Measurements from ENCODE around the gene OSBPL3. TPM values are rescaled to one million over a fixed set of nuclear protein-coding genes. Genes with fewer than 3 reads are reported as not detected.

OSBPL3 gene
- total and polyA plus RNA-seq, 2 donors (not counting 3 experiments of a cell fraction or from before 2014, with no cell fraction given) = 7.5 to 27.1 TPM

GRCh38 chr7:24801883-24802282, 178.1 kb downstream of the OSBPL3 start:
- dilution Hi-C loops (cut with MboI; ENCODE audit: extremely low pct_ligation_motif_present, low sequenced_read_pairs) = no loop called here
- TF ChIP-seq GATA2 (IDR thresholded peaks at IDR 0.05; ENCODE audit: insufficient read depth, insufficient read length, low read depth, low read length) = no peak
- no peak for TF ChIP-seq MYC (IDR thresholded peaks at IDR 0.05; ENCODE audit: low read depth, low read length)
- TF ChIP-seq CTCF (IDR thresholded peaks at IDR 0.05; ENCODE audit: extremely low read depth in 1 of 2, insufficient read depth in 1 of 2, low read depth in 1 of 2, low read length in 2 of 2) = no peak
- no peak for TF ChIP-seq POLR2A (IDR thresholded peaks at IDR 0.05; ENCODE audit: low read depth, low read length)
- TF ChIP-seq JUN (IDR thresholded peaks at IDR 0.05; ENCODE audit: borderline replicate concordance, insufficient read depth, insufficient read length, low read depth) = no peak
- no peak for TF ChIP-seq EZH2 (IDR thresholded peaks at IDR 0.05; ENCODE audit: borderline replicate concordance, low read depth, low read length, severe bottlenecking)
- no peak for TF ChIP-seq MAX (IDR thresholded peaks at IDR 0.05; ENCODE audit: insufficient read depth, insufficient read length)
- no peak for TF ChIP-seq POLR2AphosphoS5 (IDR thresholded peaks at IDR 0.05; ENCODE audit: insufficient read depth, low read depth, low read length)

More at GRCh38 chr7:24801883-24802282, 178.1 kb downstream of the OSBPL3 start:
- no peaks in the 10 kb centered on the region for H4K20me1 ChIP-seq (replicated peaks; ENCODE audit: control insufficient read depth, extremely low read depth, insufficient read depth, low read length)
- no peak for DNase-seq (ENCODE audit: low read depth, low spot score)
- H3K9me3 ChIP-seq (replicated peaks; ENCODE audit: control insufficient read depth, insufficient read depth, low read length) = no peaks in the 10 kb centered on the region
- no peaks in the 10 kb centered on the region for H3K9me1 ChIP-seq (replicated peaks; ENCODE audit: control insufficient read depth, extremely low read depth, insufficient read depth, low read length)
- no peaks in the 10 kb centered on the region for H3K4me1 ChIP-seq (ENCODE audit: control insufficient read depth, extremely low read depth, insufficient read depth, low read length)
- POLR2A ChIA-PET = no interaction called here
- no peak overlapping the region for H3K4me3 ChIP-seq (replicated peaks in 1 of 3; ENCODE audit: insufficient read depth in 1 of 3, low read depth in 1 of 3, low read length in 3 of 3)
- H3K27ac ChIP-seq (ENCODE audit: insufficient read depth, low read depth, low read length) = no peak overlapping the region
- intact Hi-C loops (cut with micrococcal nuclease) = no loop called here
- no peaks in the 10 kb centered on the region for H3K27me3 ChIP-seq (ENCODE audit: control insufficient read depth in 2 of 2, insufficient read depth in 2 of 2, low read length in 2 of 2)
- no peak overlapping the region for H3K9ac ChIP-seq (replicated peaks; ENCODE audit: extremely low read depth, insufficient read depth, low read length)
- FAIRE-seq = no peak
- no peak overlapping the region for H3K4me2 ChIP-seq (ENCODE audit: insufficient read depth, low read length)
- H3K79me2 ChIP-seq (ENCODE audit: control insufficient read depth, insufficient read depth, low read length) = no peaks in the 10 kb centered on the region
- H3K36me3 ChIP-seq (ENCODE audit: control insufficient read depth in 2 of 2, extremely low read depth in 1 of 2, insufficient read depth in 2 of 2, low read length in 2 of 2) = peaks cover 4 to 5% of the 10 kb centered on the region in 2 experiments
- CTCF ChIA-PET = interaction anchor here (1.0 to 2.0 kb wide), 3 partner anchors 10 to 297 kb away, joined by 3 to 18 read pairs (median 6); no protein-coding TSS in a partner anchor
- BruUV-seq (replicated peaks) = no TSS peak
- no peak overlapping the region for H2AFZ ChIP-seq (ENCODE audit: low read depth, low read length)

All from endothelial cell of umbilical vein (primary cell).